Right lobe of liver (tissue), 4 donors: ENCODE data around the gene CHN1.

ENCODE experiments used
- POLR2A ChIP-seq: fragments of 450-650 bp; IDR thresholded peaks from one replicate; pipeline ENCODE4 v1.6.1; 2017; ENCODE audit warnings: antibody characterized with exemption, mild to moderate bottlenecking
- TF ChIP-seq, protein P1 (sequence below), 4 donors: fragments of 200-600 bp in 3 of 4; fragments of 450-650 bp in 1 of 4; IDR thresholded peaks; one replicate each; pipeline versions ENCODE4 v1.5.1 to v1.8.0; 2016 to 2022; ENCODE audit warnings: antibody characterized with exemption in 4 of 4, mild to moderate bottlenecking in 2 of 4
- donor health status: DM: no; HTN: no; CAD: no.
- donor health status: DM: no; HTN: no; CAD: no.
- donor health status: DM: no; HTN: yes; CAD: no.

DNA sequence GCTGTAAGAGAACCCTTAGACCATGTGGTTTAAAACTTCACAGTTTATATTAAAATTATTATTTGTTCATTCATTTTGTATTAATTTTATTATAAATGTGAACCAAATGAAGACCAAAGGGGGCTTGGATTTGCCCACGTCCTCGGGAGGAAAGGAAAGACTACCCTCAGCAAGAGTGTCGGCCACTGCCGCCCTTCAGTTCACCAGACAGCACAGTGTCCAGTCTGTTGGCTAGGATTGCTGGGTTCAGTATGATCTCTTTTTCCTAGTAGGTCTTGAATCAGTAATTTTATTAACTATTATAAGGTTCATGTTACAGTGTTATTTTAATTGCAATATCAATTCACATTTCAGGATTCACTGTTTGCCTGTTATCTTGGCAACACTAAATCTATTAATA, 162.7 kb downstream of the CHN1 start:
- no peak for TF ChIP-seq POLR2A
- TF ChIP-seq, protein P1, sequence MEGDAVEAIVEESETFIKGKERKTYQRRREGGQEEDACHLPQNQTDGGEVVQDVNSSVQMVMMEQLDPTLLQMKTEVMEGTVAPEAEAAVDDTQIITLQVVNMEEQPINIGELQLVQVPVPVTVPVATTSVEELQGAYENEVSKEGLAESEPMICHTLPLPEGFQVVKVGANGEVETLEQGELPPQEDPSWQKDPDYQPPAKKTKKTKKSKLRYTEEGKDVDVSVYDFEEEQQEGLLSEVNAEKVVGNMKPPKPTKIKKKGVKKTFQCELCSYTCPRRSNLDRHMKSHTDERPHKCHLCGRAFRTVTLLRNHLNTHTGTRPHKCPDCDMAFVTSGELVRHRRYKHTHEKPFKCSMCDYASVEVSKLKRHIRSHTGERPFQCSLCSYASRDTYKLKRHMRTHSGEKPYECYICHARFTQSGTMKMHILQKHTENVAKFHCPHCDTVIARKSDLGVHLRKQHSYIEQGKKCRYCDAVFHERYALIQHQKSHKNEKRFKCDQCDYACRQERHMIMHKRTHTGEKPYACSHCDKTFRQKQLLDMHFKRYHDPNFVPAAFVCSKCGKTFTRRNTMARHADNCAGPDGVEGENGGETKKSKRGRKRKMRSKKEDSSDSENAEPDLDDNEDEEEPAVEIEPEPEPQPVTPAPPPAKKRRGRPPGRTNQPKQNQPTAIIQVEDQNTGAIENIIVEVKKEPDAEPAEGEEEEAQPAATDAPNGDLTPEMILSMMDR (IDR thresholded peaks at IDR 0.05), result no peak
